Measurements from ENCODE around the gene NEAT1. TPM values are rescaled to one million over a fixed set of nuclear protein-coding genes. Genes with fewer than 3 reads are reported as not detected.

The NEAT1 gene
- total RNA-seq, 4 donors from 2014 or later = 42.8 to 181 (median 96.0) TPM

GRCh38 chr11:65487467-65488272, 65.1 kb downstream of the NEAT1 start:
- peak; percentile 100 for DNase-seq (ENCODE audit: extremely low spot score)
- no peaks in the 10 kb centered on the region for H3K9me3 ChIP-seq
- WGBS = 3% methylated on average over 17 of the region's 17 CpGs
- H3K4me3 ChIP-seq = peak overlapping the region; percentile 13 to 46 (median 38)
- H3K27me3 ChIP-seq = no peaks in the 10 kb centered on the region
- TF ChIP-seq, protein P1, sequence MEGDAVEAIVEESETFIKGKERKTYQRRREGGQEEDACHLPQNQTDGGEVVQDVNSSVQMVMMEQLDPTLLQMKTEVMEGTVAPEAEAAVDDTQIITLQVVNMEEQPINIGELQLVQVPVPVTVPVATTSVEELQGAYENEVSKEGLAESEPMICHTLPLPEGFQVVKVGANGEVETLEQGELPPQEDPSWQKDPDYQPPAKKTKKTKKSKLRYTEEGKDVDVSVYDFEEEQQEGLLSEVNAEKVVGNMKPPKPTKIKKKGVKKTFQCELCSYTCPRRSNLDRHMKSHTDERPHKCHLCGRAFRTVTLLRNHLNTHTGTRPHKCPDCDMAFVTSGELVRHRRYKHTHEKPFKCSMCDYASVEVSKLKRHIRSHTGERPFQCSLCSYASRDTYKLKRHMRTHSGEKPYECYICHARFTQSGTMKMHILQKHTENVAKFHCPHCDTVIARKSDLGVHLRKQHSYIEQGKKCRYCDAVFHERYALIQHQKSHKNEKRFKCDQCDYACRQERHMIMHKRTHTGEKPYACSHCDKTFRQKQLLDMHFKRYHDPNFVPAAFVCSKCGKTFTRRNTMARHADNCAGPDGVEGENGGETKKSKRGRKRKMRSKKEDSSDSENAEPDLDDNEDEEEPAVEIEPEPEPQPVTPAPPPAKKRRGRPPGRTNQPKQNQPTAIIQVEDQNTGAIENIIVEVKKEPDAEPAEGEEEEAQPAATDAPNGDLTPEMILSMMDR (IDR thresholded peaks at IDR 0.05) = no peak
- TF ChIP-seq POLR2A (IDR thresholded peaks at IDR 0.05; ENCODE audit: low read depth) = no peak
- TF ChIP-seq POLR2AphosphoS5 (IDR thresholded peaks at IDR 0.05) = peak in 1 of 2 donors; percentile 98
- no peaks in the 10 kb centered on the region for H3K36me3 ChIP-seq
- peak overlapping the region; percentile 95 to 99 (median 98) for H3K27ac ChIP-seq (replicated peaks in 1 of 4)
- intact Hi-C loops (cut with DNase I) = no loop called here
- H3K4me1 ChIP-seq = peaks cover 74 to 89% (median 87%) of the 10 kb centered on the region in 4 donors

GRCh38 chr11:65488273-65489034, 65.9 kb downstream of the NEAT1 start:
- Histone ChIP-seq H3K36me3 (no peaks in the 10 kb centered on the region), H3K9me3 (no peaks in the 10 kb centered on the region), H3K4me1 (peaks cover 82 to 94% (median 91%) of the 10 kb centered on the region in 4 donors), H3K27ac (replicated peaks in 1 of 4) (peak overlapping the region; percentile 95 to 99 (median 98)), H3K4me3 (peak overlapping the region; percentile 13 to 46 (median 38)), H3K27me3 (no peaks in the 10 kb centered on the region)
- intact Hi-C loops (cut with DNase I) = no loop called here
- peak in 1 of 2 donors; percentile 64 for TF ChIP-seq POLR2AphosphoS5 (IDR thresholded peaks at IDR 0.05)
- peak; percentile 67 for TF ChIP-seq EP300 (IDR thresholded peaks at IDR 0.05)
- TF ChIP-seq POLR2A (IDR thresholded peaks at IDR 0.05; ENCODE audit: low read depth) = no peak
- WGBS = 12% methylated on average over 7 of the region's 10 CpGs
- DNase-seq (ENCODE audit: extremely low spot score) = no peak

GRCh38 chr11:65489035-65489705, 66.6 kb downstream of the NEAT1 start:
- DNase-seq (ENCODE audit: extremely low spot score) = no peak
- H3K27me3 ChIP-seq = no peaks in the 10 kb centered on the region
- peak overlapping the region in 1 of 4 donors; percentile 2 for H3K4me3 ChIP-seq
- 15% methylated on average over 9 of the region's 10 CpGs for WGBS
- no peaks in the 10 kb centered on the region for H3K36me3 ChIP-seq
- TF ChIP-seq POLR2AphosphoS5 (IDR thresholded peaks at IDR 0.05) (peak in 1 of 2 donors; percentile 81), EP300 (IDR thresholded peaks at IDR 0.05) (peak; percentile 32), POLR2A (IDR thresholded peaks at IDR 0.05; ENCODE audit: low read depth) (no peak)
- TF ChIP-seq, protein P1 (IDR thresholded peaks at IDR 0.05) = no peak
- no peaks in the 10 kb centered on the region for H3K9me3 ChIP-seq
- intact Hi-C loops (cut with DNase I) = no loop called here
- peak overlapping the region; percentile 95 to 99 (median 98) for H3K27ac ChIP-seq (replicated peaks in 1 of 4)
- H3K4me1 ChIP-seq = peaks cover 89 to 98% (median 97%) of the 10 kb centered on the region in 4 donors

DNA sequence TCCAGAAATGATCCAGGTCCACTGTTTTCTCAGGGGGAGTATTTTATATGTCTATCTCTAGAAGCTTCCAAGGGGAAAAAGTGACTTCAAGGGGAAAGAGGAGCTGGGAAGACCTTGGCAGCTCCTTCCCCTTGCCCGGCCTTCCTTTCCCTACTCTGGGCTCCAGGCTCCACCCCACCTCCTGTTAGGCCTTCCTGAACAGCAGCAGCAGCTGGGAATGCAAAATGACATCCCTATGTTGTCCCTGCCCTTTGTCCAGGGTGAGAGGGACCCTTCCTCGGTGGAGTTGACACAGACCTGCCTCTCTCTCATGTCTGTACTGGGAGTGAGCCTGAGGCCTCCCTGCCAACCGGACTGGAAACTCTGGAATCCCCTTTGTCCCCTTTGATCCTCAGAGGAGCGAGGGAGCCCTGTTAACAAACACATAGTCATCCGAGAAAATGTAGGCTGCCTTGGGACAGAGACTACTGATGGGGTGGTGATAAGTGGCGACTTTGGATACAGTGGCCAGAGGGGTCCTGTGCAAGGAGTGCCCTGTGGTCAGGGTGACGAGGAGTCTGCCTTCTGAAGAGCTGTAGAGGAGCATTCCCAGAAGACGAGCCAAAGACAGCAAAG, 67.2 kb downstream of the NEAT1 start:
- Histone ChIP-seq H3K27ac (replicated peaks in 1 of 4) (peak overlapping the region; percentile 95 to 99 (median 98)), H3K36me3 (no peaks in the 10 kb centered on the region), H3K4me3 (peak overlapping the region in 2 of 4 donors; percentile 2 to 6), H3K9me3 (no peaks in the 10 kb centered on the region), H3K4me1 (peaks cover 96 to 98% (median 97%) of the 10 kb centered on the region in 4 donors), H3K27me3 (no peaks in the 10 kb centered on the region)
- no peak for TF ChIP-seq EP300 (IDR thresholded peaks at IDR 0.05)
- TF ChIP-seq, protein P1 (IDR thresholded peaks at IDR 0.05) = no peak
- no peak for TF ChIP-seq POLR2AphosphoS5 (IDR thresholded peaks at IDR 0.05)
- no peak for TF ChIP-seq POLR2A (IDR thresholded peaks at IDR 0.05; ENCODE audit: low read depth)
- intact Hi-C loops (cut with DNase I) = no loop called here
- DNase-seq (ENCODE audit: extremely low spot score) = no peak
- WGBS = 27% methylated on average over 6 of the region's 8 CpGs

All from esophagus muscularis mucosa (tissue), 4 donors.